Measurements from ENCODE around the gene TNFSF9.
"Not testable (repeated sequence)": the region's sequence is repeated elsewhere in the genome, so short reads cannot be mapped to it uniquely, and the experiment has no call there.

TNFSF9 gene

DNA sequence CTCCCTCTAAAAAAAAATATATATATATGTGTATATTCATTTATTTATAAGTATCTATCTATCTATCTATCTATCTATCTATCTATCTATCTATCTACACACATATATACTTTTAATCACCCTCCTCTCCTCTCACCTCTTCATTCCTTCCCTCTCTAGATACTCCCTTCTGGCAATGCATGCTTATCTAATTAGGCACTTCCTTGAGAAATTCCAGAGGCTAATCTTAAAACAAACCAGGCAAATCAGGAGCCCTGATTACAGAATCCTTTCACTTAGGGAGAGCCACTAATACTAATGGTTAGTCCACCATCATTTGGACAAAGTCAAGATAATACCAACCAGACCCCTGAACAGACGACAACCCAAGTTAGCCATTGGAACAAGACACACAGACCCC, 42.5 kb downstream of the TNFSF9 start:
- no peak for DNase-seq

- no peak for DNase-seq
These were observed 46.1 kb downstream of the TNFSF9 start for GRCh38 chr19:6576869-6577475.

DNA sequence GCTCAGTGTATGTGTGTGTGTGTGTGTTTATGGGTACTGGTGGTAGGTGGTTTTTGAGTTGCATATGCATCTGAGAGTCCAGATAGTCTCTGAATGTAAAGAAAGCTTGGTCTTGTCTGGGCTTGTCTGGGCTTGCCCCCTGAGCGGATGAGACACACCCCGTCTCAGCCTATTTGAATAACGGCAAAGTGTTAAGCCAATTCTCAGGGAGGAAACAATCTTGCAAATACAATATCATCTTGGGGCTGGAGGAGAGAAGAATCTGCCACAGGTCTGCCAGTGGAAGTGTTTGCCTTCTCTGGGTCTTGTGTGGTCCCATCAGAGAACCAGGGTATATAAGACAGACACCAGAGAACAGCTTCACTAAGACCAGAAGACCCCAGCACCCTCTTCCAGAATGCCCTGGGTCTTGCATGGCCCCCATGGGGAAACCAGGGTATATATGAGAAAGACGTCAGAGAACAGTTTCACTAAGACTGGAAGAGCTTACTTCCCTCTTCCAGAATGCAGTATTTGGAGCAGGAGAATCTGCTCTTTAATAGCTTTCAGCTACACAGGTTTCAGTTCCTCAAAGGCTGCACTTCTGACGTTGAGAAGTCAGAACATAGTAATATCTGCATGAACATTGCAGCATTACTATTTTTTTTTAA, 46.8 kb downstream of the TNFSF9 start:
- DNase-seq, result no peak

- DNase-seq, result no peak
These were observed 48.8 kb downstream of the TNFSF9 start for GRCh38 chr19:6579450-6580178.

DNA sequence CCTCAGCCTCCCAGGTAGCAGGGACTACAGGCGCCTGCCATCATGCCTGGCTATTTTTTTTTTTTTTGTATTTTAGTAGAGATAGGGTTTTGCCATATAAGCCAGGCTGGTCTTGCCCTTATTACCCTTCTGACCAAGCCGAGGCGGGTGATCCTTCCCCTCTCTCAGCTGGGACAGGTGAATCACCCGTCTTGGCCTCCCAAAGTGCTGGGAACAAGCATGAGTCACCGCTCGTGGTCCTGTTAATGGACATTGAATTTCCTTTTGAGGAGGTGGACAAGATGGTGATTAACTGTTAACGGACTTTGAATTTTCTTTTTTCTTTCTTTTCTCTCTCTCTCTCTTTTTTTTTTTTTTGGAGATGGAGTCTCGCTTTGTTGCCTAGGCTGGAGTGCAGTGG, 49.5 kb downstream of the TNFSF9 start:
- no peak for DNase-seq

DNA sequence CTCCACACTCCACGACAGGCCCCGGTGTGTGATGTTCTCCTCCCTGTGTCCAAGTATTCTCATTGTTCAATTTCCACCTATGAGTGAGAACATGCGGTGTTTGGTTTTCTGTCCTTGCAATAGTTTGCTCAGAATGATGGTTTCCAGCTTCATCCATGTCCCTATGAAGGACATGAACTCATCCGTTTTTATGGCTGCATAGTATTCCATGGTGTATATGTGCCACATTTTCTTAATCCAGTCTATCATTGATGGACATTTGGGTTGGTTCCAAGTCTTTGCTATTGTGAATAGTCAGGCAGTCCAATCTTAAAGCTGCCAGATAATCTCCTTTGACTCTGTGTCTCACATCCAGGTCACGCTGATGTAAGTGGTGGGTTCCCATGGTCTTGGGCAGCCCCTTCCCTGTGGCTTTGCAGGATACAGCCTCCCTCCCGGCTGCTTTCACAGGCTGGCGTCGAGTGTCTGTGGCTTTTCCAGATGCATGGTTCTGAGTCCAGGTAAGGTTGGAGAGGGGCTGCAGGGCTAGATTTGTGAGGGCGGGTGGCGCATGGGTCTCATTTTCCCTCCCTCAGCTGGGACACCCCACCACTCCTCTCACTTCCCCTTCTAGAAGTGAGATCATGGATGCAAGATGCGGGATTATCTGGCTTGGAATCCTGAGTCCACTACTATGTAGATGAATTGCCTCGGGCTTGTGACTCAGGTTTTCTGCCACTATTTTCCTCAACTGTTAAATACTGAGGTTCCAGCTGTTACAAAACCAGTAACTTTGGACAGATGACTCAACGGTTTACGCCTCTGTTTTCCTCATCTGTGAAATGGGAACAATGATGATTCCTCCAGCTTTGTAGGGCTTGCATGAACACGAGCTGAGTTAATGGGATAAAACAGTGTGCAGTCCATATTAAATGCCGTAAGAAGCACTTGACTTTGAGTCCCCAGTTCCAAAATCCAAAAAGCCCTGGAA, 52.0 kb downstream of the TNFSF9 start:
- DNase-seq, result not testable (repeated sequence)

All from right kidney (tissue), 1 donor.